PC-9 (cell line): ENCODE measurements around the gene CKAP4.

Source experiments
- EZH2 ChIP-seq: fragments of 200-600 bp; sonication (generic); IDR thresholded peaks from 2 replicates; pipeline ENCODE4 v1.8.0; 2017; ENCODE audit warnings: antibody characterized with exemption, low read depth
- TF ChIP-seq, protein P1 (sequence below): fragments of 200-600 bp; sonication (generic); conservative IDR thresholded peaks from 2 replicates; pipeline ENCODE4 v1.6.1; 2017; ENCODE audit warnings: mixed run types, antibody characterized with exemption, mild to moderate bottlenecking, moderate library complexity

DNA sequence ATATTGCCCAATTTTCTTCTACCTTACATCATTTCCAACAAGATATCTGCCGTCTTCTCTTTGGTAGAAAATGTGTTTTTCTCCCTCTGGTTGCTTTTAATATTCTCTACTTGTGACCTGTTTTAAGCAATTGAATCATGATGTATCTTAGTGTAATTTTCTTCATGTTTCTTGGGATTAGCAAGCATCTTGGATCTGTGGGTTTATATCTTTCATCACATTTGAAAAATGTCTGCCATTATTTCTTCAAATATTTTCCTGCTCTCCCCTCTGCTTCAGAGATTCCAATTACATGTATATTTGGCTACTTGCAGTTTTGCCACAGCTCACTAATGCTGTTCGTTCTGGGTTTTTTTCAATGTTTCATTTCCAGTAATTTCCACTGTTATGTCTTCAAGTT, 30.1 kb downstream of the CKAP4 start:
- TF ChIP-seq, protein P1, sequence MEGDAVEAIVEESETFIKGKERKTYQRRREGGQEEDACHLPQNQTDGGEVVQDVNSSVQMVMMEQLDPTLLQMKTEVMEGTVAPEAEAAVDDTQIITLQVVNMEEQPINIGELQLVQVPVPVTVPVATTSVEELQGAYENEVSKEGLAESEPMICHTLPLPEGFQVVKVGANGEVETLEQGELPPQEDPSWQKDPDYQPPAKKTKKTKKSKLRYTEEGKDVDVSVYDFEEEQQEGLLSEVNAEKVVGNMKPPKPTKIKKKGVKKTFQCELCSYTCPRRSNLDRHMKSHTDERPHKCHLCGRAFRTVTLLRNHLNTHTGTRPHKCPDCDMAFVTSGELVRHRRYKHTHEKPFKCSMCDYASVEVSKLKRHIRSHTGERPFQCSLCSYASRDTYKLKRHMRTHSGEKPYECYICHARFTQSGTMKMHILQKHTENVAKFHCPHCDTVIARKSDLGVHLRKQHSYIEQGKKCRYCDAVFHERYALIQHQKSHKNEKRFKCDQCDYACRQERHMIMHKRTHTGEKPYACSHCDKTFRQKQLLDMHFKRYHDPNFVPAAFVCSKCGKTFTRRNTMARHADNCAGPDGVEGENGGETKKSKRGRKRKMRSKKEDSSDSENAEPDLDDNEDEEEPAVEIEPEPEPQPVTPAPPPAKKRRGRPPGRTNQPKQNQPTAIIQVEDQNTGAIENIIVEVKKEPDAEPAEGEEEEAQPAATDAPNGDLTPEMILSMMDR = no peak
- TF ChIP-seq EZH2 = no peak
